GM18502 (cell line): ENCODE results near the gene ZNF79.
A peak's percentile ranks its signal among the peaks of the same experiment; 100 is the strongest.

ENCODE experiments used
- ATAC-seq: cut with Tn5 transposase; IDR thresholded peaks from one replicate; pipeline ENCODE4 v1.9.1; 2021; ENCODE audit warnings: mild to moderate bottlenecking; ENCODE audit not compliant: unreplicated experiment, poor library complexity

The ZNF79 gene

GRCh38 chr9:127422787-127423186, 1.4 kb upstream of the ZNF79 start:
- no peak for ATAC-seq

GRCh38 chr9:127423476-127423933, 677 bp upstream of the ZNF79 start:
- ATAC-seq, result no peak

- ATAC-seq, result no peak
Measured at GRCh38 chr9:127424676-127424999, 456 bp downstream of the ZNF79 start.

GRCh38 chr9:127426756-127427155, 2.6 kb downstream of the ZNF79 start:
- ATAC-seq, result no peak

GRCh38 chr9:127428348-127428747, 4.2 kb downstream of the ZNF79 start:
- no peak for ATAC-seq

- no peak for ATAC-seq
Measured at GRCh38 chr9:127430415-127430814, 6.2 kb downstream of the ZNF79 start.

- ATAC-seq, result no peak
Measured at GRCh38 chr9:127437497-127438264, 13.5 kb downstream of the ZNF79 start.

- no peak for ATAC-seq
Measured at GRCh38 chr9:127438394-127438793, 14.2 kb downstream of the ZNF79 start.

GRCh38 chr9:127444283-127444920, 20.2 kb downstream of the ZNF79 start:
- no peak for ATAC-seq

GRCh38 chr9:127444921-127445850, 21.0 kb downstream of the ZNF79 start:
- ATAC-seq, result no peak

- ATAC-seq, result no peak
Measured at GRCh38 chr9:127445851-127446712, 21.9 kb downstream of the ZNF79 start.

GRCh38 chr9:127446713-127447415, 22.7 kb downstream of the ZNF79 start:
- ATAC-seq, result no peak

GRCh38 chr9:127447416-127448111, 23.4 kb downstream of the ZNF79 start:
- ATAC-seq, result no peak

- no peak for ATAC-seq
Measured at GRCh38 chr9:127448112-127448805, 24.1 kb downstream of the ZNF79 start.

GRCh38 chr9:127449332-127449966, 25.3 kb downstream of the ZNF79 start:
- no peak for ATAC-seq

- peak; percentile 4 for ATAC-seq
Measured at GRCh38 chr9:127450243-127450760, 26.1 kb downstream of the ZNF79 start.

GRCh38 chr9:127450830-127451607, 26.8 kb downstream of the ZNF79 start, which contains the start of the genes LRSAM1 and RPL12:
Gene LRSAM1, plus strand, starts transcription at chr9:127451510. Its CDS starts 3,018 bp downstream, at chr9:127454528.
Gene RPL12, minus strand, starts transcription at chr9:127451406. Its CDS starts 89 bp downstream, at chr9:127451317.
- ATAC-seq, result peak; percentile 70
